ENCODE results near the gene KAZN. TPM values are rescaled to one million over a fixed set of nuclear protein-coding genes. Genes with fewer than 3 reads are reported as not detected.

KAZN gene
- total and polyA plus RNA-seq, 3 donors from 2014 or later, result 12.1 to 14.6 (median 13.8) TPM

DNA sequence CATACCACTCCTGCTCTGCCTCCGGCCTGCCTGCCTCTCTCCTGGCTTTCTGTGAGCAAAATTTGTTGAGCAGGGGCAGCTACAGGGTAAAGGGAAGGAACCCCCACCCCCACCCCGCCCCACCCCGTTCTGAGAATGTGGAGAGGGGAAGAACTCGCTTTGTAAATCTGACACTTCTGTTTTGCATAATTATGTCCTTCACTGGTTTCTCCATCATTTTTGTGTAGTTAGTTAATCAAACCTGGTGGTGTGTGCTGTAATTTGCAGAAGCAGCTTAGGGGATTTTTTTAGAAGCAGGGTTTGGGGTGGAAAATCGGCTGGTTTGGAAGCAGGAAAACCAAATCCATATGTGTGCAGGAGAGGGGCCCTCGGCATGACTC is 497.0 kb downstream of the KAZN start:
- H3K4me3 ChIP-seq, result no peak overlapping the region
- H3K27ac ChIP-seq, result no peak overlapping the region
- intact Hi-C loops (cut with DNase I; ENCODE audit: low total_unique reads), result no loop called here
- no peaks in the 10 kb centered on the region for H3K27me3 ChIP-seq
- no peaks in the 10 kb centered on the region for H3K9me3 ChIP-seq
- no peak for TF ChIP-seq POLR2A (IDR thresholded peaks at IDR 0.05)
- TF ChIP-seq, protein P1, sequence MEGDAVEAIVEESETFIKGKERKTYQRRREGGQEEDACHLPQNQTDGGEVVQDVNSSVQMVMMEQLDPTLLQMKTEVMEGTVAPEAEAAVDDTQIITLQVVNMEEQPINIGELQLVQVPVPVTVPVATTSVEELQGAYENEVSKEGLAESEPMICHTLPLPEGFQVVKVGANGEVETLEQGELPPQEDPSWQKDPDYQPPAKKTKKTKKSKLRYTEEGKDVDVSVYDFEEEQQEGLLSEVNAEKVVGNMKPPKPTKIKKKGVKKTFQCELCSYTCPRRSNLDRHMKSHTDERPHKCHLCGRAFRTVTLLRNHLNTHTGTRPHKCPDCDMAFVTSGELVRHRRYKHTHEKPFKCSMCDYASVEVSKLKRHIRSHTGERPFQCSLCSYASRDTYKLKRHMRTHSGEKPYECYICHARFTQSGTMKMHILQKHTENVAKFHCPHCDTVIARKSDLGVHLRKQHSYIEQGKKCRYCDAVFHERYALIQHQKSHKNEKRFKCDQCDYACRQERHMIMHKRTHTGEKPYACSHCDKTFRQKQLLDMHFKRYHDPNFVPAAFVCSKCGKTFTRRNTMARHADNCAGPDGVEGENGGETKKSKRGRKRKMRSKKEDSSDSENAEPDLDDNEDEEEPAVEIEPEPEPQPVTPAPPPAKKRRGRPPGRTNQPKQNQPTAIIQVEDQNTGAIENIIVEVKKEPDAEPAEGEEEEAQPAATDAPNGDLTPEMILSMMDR (IDR thresholded peaks at IDR 0.05), result no peak
- WGBS, 2 donors, result 90 to 93% methylated on average over 6 of the region's 6 CpGs
- no peak for DNase-seq
- H3K36me3 ChIP-seq (ENCODE audit: low read depth, missing control alignments), result no peaks in the 10 kb centered on the region
- H3K4me1 ChIP-seq, result no peaks in the 10 kb centered on the region

DNA sequence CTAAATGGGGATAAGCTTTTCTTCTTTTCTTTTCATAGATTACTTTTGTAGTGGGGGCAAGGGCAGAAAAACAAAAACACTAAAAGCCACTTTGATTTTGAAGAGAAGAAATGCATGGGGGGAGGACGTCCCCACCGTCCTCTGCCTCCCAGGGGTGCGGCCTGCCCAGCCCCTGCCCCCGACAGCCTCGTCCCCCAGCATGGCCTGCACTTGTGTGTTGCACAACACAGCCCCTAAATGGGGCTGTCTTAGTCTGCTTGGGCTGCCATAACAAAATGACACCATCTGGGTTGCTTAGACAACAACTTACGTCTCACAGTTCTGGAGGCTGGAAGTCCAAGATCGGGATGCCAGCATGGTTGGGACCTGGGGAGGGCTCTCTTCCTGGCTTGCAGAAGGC is 497.8 kb downstream of the KAZN start:
- Histone ChIP-seq H3K27ac (no peak overlapping the region), H3K9me3 (no peaks in the 10 kb centered on the region), H3K27me3 (no peaks in the 10 kb centered on the region), H3K4me1 (no peaks in the 10 kb centered on the region), H3K36me3 (ENCODE audit: low read depth, missing control alignments) (no peaks in the 10 kb centered on the region), H3K4me3 (no peak overlapping the region)
- TF ChIP-seq, protein P1 (IDR thresholded peaks at IDR 0.05), result no peak
- no peak for TF ChIP-seq POLR2A (IDR thresholded peaks at IDR 0.05)
- no peak for DNase-seq
- intact Hi-C loops (cut with DNase I; ENCODE audit: low total_unique reads), result no loop called here
- 91 to 96% methylated on average over 7 of the region's 7 CpGs for WGBS, 2 donors

DNA sequence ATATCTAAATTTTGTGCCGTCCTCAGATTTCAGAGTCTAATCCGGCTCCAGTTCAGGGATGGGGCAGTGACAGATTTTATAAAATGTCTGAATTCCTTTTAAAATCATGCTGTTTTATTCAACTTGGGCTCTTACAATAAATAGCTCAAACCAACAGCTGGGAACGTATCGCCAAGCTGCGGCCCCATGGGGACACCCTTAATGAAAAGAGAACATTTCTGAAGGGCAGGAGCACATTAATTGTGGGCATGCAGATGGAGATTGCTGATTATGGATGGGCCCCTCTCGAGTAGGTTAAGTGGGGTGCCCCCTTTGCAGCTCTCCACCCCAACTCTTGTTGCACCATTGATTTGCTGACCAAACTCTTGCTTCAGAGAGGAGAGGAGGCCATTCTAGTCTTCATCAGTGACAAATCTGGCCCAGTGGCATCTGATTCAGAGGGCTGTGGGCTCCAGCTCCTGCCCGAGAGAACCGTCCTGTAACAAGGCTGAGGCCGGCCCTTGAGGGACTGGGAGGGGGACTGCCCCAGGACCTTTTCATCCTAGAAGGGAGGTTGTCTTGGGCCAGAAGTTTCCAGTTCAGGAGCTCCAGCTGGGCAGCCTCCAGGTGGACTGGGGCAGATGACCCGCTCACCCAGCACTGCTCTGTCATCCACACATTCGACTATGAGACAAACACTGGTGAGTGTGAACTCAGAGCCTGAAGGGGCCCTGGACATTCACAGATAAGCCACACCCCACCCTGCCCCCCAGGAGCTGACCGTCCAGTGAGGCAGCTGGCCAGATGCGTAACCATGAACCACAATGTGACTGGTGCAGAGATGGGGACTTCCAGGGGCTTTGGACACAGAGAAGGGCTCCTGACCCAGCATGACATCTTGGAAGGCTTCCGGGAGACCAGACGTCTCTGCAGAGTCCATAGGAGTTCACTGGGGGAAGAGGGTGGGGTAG is 500.0 kb downstream of the KAZN start:
- no peak for TF ChIP-seq POLR2A (IDR thresholded peaks at IDR 0.05)
- TF ChIP-seq, protein P1 (IDR thresholded peaks at IDR 0.05), result no peak
- WGBS, 2 donors, result 91 to 92% methylated on average over 12 to 15 of the region's 15 CpGs
- Histone ChIP-seq H3K36me3 (ENCODE audit: low read depth, missing control alignments) (no peaks in the 10 kb centered on the region), H3K9me3 (no peaks in the 10 kb centered on the region), H3K4me1 (no peaks in the 10 kb centered on the region), H3K27ac (no peak overlapping the region), H3K4me3 (no peak overlapping the region), H3K27me3 (no peaks in the 10 kb centered on the region)
- DNase-seq, result no peak
- intact Hi-C loops (cut with DNase I; ENCODE audit: low total_unique reads), result no loop called here

DNA sequence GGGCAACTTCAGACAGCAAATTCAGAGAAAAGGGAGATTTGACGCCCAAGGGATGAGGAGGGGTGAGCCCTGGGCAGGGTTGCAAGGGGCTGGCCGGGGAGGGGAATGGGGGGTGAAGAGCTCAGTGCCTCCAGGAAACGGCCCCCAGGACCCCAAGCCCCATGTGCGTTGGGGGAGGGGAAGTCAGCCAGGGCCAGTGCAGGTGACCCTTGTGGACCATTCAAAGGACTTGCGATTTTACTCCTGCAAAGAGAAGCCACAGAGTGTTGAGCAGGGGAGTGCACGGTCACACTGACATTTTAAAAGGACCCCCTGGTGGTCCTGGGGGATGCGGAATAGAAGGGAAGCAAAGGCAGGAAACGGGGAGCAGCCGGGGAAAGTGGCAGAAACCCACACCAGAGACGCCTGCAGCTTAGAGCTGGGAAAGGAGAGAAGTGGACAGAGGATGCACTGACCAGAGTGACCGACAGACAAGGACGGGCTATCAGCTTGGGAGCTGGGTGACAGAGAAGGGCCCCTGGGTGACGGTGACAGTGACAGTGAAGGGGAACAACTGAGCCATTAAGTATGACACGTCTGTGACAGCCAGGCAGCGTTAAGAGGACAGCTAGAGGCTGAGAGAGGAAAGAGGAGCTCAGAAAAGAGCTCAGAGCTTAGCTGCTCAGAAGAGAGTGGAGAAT is 501.1 kb downstream of the KAZN start:
- intact Hi-C loops (cut with DNase I; ENCODE audit: low total_unique reads), result no loop called here
- H3K27me3 ChIP-seq, result no peaks in the 10 kb centered on the region
- peak overlapping the region in 1 of 2 donors; percentile 12 for H3K4me3 ChIP-seq

More for the DNA sequence above, 501.1 kb downstream of the KAZN start:
- no peak overlapping the region for H3K27ac ChIP-seq
- H3K9me3 ChIP-seq, result no peaks in the 10 kb centered on the region
- no peaks in the 10 kb centered on the region for H3K4me1 ChIP-seq
- TF ChIP-seq, protein P1 (IDR thresholded peaks at IDR 0.05), result no peak
- TF ChIP-seq POLR2A (IDR thresholded peaks at IDR 0.05), result no peak
- WGBS, 2 donors, result 73 to 79% methylated on average over 15 of the region's 15 CpGs
- H3K36me3 ChIP-seq (ENCODE audit: low read depth, missing control alignments), result no peaks in the 10 kb centered on the region
- DNase-seq, result no peak

All from testis (tissue), 3 donors.